Caco-2 (cell line): ENCODE results near the gene FGF8. TPM values are rescaled to one million over a fixed set of nuclear protein-coding genes. Genes with fewer than 3 reads are reported as not detected.

Experiments used
- BruUV-seq: library from RNA; stranded (reverse); fragments of 400-500 nt; replicated peaks from 2 replicates; lab custom pipeline; 2021; lab: Mats Ljungman, UMichigan
- CTCF ChIA-PET: fragments of 300-600 bp; sonication (Branson Sonifier 250); formaldehyde crosslinking; loops from one replicate; lab custom pipeline; 2022; ENCODE audit warnings: antibody characterized with exemption; lab: Charles Lee
- POLR2A ChIA-PET: fragments of 300-600 bp; sonication (Branson Sonifier 250); formaldehyde crosslinking; loops from one replicate; lab custom pipeline; 2022; ENCODE audit warnings: antibody characterized with exemption; lab: Charles Lee
- DNase-seq, 2 experiments: peaks; one replicate each; pipeline versions ENCODE4 v3.0.0 to v3.0.0-alpha.2; 2020 to 2022
- H3K27me3 ChIP-seq: replicated peaks from 2 replicates; pipeline ENCODE4 v1.6.0; 2011; ENCODE audit warnings: low read length; ENCODE audit not compliant: control insufficient read depth, insufficient read depth
- H3K36me3 ChIP-seq: 2 replicates; pipeline ENCODE4 v1.5.1; 2011; ENCODE audit warnings: low read length; ENCODE audit not compliant: control insufficient read depth, insufficient read depth
- H3K4me1 ChIP-seq: fragments of 250-450 bp; sonication (Bioruptor Pico); 2 replicates; pipeline ENCODE4 v1.5.1; 2020; ENCODE audit warnings: mild to moderate bottlenecking
- H3K4me3 ChIP-seq: 2 replicates; pipeline ENCODE4 v1.5.1; 2011; ENCODE audit warnings: low read depth, mild to moderate bottlenecking, control low read depth, low read length
- H3K9me3 ChIP-seq: fragments of 250-450 bp; sonication (Bioruptor Pico); 2 replicates; pipeline ENCODE4 v1.5.1; 2020; ENCODE audit warnings: mild to moderate bottlenecking, moderate library complexity
- H3K27ac Mint-ChIP-seq: one replicate; pipeline ENCODE4 v1.8.0; 2022; ENCODE audit warnings: mixed read lengths; ENCODE audit not compliant: unreplicated experiment
- H3K27me3 Mint-ChIP-seq: one replicate; pipeline ENCODE4 v1.8.0; 2022; ENCODE audit warnings: mixed read lengths; ENCODE audit not compliant: insufficient read depth, unreplicated experiment
- H3K36me3 Mint-ChIP-seq: one replicate; pipeline ENCODE4 v1.8.0; 2022; ENCODE audit warnings: mild to moderate bottlenecking, mixed read lengths; ENCODE audit not compliant: insufficient read depth, unreplicated experiment
- H3K4me1 Mint-ChIP-seq: one replicate; pipeline ENCODE4 v1.8.0; 2022; ENCODE audit warnings: low read depth, mixed read lengths; ENCODE audit not compliant: unreplicated experiment
- H3K4me3 Mint-ChIP-seq: one replicate; pipeline ENCODE4 v1.8.0; 2022; ENCODE audit warnings: mild to moderate bottlenecking, moderate library complexity, mixed read lengths; ENCODE audit not compliant: unreplicated experiment
- H3K9me3 Mint-ChIP-seq: one replicate; pipeline ENCODE4 v1.8.0; 2022; ENCODE audit warnings: mixed read lengths; ENCODE audit not compliant: unreplicated experiment
- CTCF ChIP-seq, 2 experiments: fragments of 200-600 bp in 1 of 2; IDR thresholded peaks; 1 replicate in 1 of 2; 2 replicates in 1 of 2; pipeline versions ENCODE4 v1.5.1 to v1.8.0; 2011 to 2022; ENCODE audit warnings: antibody characterized with exemption in 1 of 2, control low read depth in 1 of 2, inconsistent platforms in 1 of 2, low read depth in 1 of 2, low read length in 1 of 2, mild to moderate bottlenecking in 1 of 2, moderate library complexity in 1 of 2; ENCODE audit not compliant: insufficient read depth in 1 of 2, severe bottlenecking in 1 of 2, unreplicated experiment in 1 of 2
- intact Hi-C: fragments of 100-400 bp; cut with micrococcal nuclease; formaldehyde crosslinking; loops from one replicate; pipeline ENCODE4 v1.10.0; 2022; ENCODE audit not compliant: unreplicated experiment
- total RNA-seq: library from RNA; stranded (reverse); gene quantifications from 2 replicates; pipeline ENCODE4 v1.2.3, GENCODE V29; 2022

FGF8 gene
- total RNA-seq, 1 experiment from 2014 or later: 0.68 TPM

GRCh38 chr10:101778151-101778780, 2.4 kb upstream of the FGF8 start:
- H3K27ac Mint-ChIP-seq: no peak overlapping the region
- Histone ChIP-seq H3K9me3 (no peaks in the 10 kb centered on the region), H3K4me1 (peaks cover 10% of the 10 kb centered on the region), H3K27me3 (no peaks in the 10 kb centered on the region), H3K36me3 (peaks cover 1% of the 10 kb centered on the region), H3K4me3 (no peak overlapping the region)
- ChIA-PET POLR2A (no interaction called here), CTCF (interaction anchor here (1.4 kb wide), 1 partner anchor 176 kb away, joined by 5 read pairs; no protein-coding TSS in a partner anchor)
- intact Hi-C loops: loop anchor here (5.0 kb wide), 1 partner anchor 51 kb away; no protein-coding TSS in a partner anchor
- peak overlapping the region; percentile 51 for H3K4me3 Mint-ChIP-seq
- no peaks in the 10 kb centered on the region for H3K4me1 Mint-ChIP-seq
- DNase-seq: peak in 1 of 2 experiments; percentile 31
- no peaks in the 10 kb centered on the region for H3K9me3 Mint-ChIP-seq
- peaks cover 20% of the 10 kb centered on the region for H3K36me3 Mint-ChIP-seq
- H3K27me3 Mint-ChIP-seq: peaks cover 9% of the 10 kb centered on the region
- TF ChIP-seq CTCF (IDR thresholded peaks at IDR 0.05; ENCODE audit: insufficient read depth in 1 of 2, low read depth in 1 of 2, low read length in 1 of 2, severe bottlenecking in 1 of 2, unreplicated experiment in 1 of 2): no peak
- no TSS peak for BruUV-seq

- H3K4me3 ChIP-seq: no peak overlapping the region
- TF ChIP-seq CTCF (IDR thresholded peaks at IDR 0.05; ENCODE audit: insufficient read depth in 1 of 2, low read depth in 1 of 2, low read length in 1 of 2, severe bottlenecking in 1 of 2, unreplicated experiment in 1 of 2): no peak
- Mint-ChIP-seq H3K4me1 (no peaks in the 10 kb centered on the region), H3K27ac (no peak overlapping the region), H3K4me3 (no peak overlapping the region), H3K36me3 (peaks cover 14% of the 10 kb centered on the region), H3K27me3 (peaks cover 9% of the 10 kb centered on the region), H3K9me3 (no peaks in the 10 kb centered on the region)
- H3K27me3 ChIP-seq: no peaks in the 10 kb centered on the region; the same call in 1 of the 2 replicates
- H3K9me3 ChIP-seq: no peaks in the 10 kb centered on the region
- peaks cover 10% of the 10 kb centered on the region for H3K4me1 ChIP-seq
- POLR2A ChIA-PET: no interaction called here
- peaks cover 1% of the 10 kb centered on the region for H3K36me3 ChIP-seq
- no TSS peak for BruUV-seq
- CTCF ChIA-PET: no interaction called here
- intact Hi-C loops: loop anchor here (5.0 kb wide), 1 partner anchor 50 kb away; no protein-coding TSS in a partner anchor
- DNase-seq: peak in 1 of 2 experiments; percentile 34
These were observed 1.8 kb upstream of the FGF8 start for GRCh38 chr10:101777619-101778145.

GRCh38 chr10:101776161-101776817, 375 bp upstream of the FGF8 start:
- intact Hi-C loops: loop anchor here (5.0 kb wide), 1 partner anchor 49 kb away; no protein-coding TSS in a partner anchor
- H3K27me3 Mint-ChIP-seq: peaks cover 9% of the 10 kb centered on the region
- ChIA-PET POLR2A (no interaction called here), CTCF (no interaction called here)
- Histone ChIP-seq H3K4me1 (peaks cover 6% of the 10 kb centered on the region), H3K27me3 (no peaks in the 10 kb centered on the region; the same call in 1 of the 2 replicates), H3K4me3 (peak overlapping the region; percentile 33), H3K36me3 (peaks cover 1% of the 10 kb centered on the region), H3K9me3 (no peaks in the 10 kb centered on the region)
- peak in 1 of 2 experiments; percentile 31 for DNase-seq
- BruUV-seq: no TSS peak
- peak overlapping the region; percentile 69 for H3K4me3 Mint-ChIP-seq
- H3K27ac Mint-ChIP-seq: no peak overlapping the region
- H3K9me3 Mint-ChIP-seq: no peaks in the 10 kb centered on the region
- no peaks in the 10 kb centered on the region for H3K4me1 Mint-ChIP-seq
- TF ChIP-seq CTCF (IDR thresholded peaks at IDR 0.05; ENCODE audit: insufficient read depth in 1 of 2, low read depth in 1 of 2, low read length in 1 of 2, severe bottlenecking in 1 of 2, unreplicated experiment in 1 of 2): no peak
- H3K36me3 Mint-ChIP-seq: peaks cover 13% of the 10 kb centered on the region
